GM10248 (cell line): ENCODE data around the gene LRRFIP1.
"Not testable (repeated sequence)": the region's sequence is repeated elsewhere in the genome, so short reads cannot be mapped to it uniquely, and the experiment has no call there.

Source experiments
- CTCF ChIA-PET: fragments of 300-600 bp; sonication (Branson Sonifier 250); formaldehyde crosslinking; extraction: SDS; loops from one replicate; lab custom pipeline; 2021; ENCODE audit warnings: antibody characterized with exemption; lab: Yijun Ruan, JAX
- POLR2A ChIA-PET: fragments of 350-650 bp; sonication (Branson Sonifier 250); formaldehyde crosslinking; extraction: SDS; loops from one replicate; lab custom pipeline; 2020; ENCODE audit warnings: antibody characterized with exemption; lab: Yijun Ruan, JAX
- DNase-seq: peaks from one replicate; pipeline ENCODE4 v3.0.0; 2012; ENCODE audit errors: extremely low spot score
- TF ChIP-seq, protein P1 (sequence below): IDR thresholded peaks from 2 replicates; pipeline ENCODE4 v1.5.1; 2012; ENCODE audit warnings: mild to moderate bottlenecking, low read depth; ENCODE audit errors: extremely low read depth, missing control alignments, control extremely low read depth

The LRRFIP1 gene

GRCh38 chr2:237744613-237745249, 117.3 kb downstream of the LRRFIP1 start:
- ChIA-PET CTCF (interaction anchor here (0.6 to 11.2 kb wide), 43 partner anchors 10 to 659 kb away, joined by 3 to 212 read pairs (median 5); partner anchors contain the start of gene COPS8), POLR2A (no interaction called here)
- peak; percentile 84 for DNase-seq
- TF ChIP-seq, protein P1, sequence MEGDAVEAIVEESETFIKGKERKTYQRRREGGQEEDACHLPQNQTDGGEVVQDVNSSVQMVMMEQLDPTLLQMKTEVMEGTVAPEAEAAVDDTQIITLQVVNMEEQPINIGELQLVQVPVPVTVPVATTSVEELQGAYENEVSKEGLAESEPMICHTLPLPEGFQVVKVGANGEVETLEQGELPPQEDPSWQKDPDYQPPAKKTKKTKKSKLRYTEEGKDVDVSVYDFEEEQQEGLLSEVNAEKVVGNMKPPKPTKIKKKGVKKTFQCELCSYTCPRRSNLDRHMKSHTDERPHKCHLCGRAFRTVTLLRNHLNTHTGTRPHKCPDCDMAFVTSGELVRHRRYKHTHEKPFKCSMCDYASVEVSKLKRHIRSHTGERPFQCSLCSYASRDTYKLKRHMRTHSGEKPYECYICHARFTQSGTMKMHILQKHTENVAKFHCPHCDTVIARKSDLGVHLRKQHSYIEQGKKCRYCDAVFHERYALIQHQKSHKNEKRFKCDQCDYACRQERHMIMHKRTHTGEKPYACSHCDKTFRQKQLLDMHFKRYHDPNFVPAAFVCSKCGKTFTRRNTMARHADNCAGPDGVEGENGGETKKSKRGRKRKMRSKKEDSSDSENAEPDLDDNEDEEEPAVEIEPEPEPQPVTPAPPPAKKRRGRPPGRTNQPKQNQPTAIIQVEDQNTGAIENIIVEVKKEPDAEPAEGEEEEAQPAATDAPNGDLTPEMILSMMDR, result peak; percentile 96

GRCh38 chr2:237745250-237745613, 117.8 kb downstream of the LRRFIP1 start:
- CTCF ChIA-PET, result interaction anchor here (0.6 to 11.2 kb wide), 43 partner anchors 9 to 659 kb away, joined by 3 to 212 read pairs (median 5); partner anchors contain the start of gene COPS8
- TF ChIP-seq, protein P1, result no peak
- POLR2A ChIA-PET, result no interaction called here
- no peak for DNase-seq

- TF ChIP-seq, protein P1, result no peak
- POLR2A ChIA-PET, result no interaction called here
- DNase-seq, result no peak
- CTCF ChIA-PET, result interaction anchor here (1.0 to 11.2 kb wide), 16 partner anchors 8 to 517 kb away, joined by 3 to 212 read pairs (median 10); no protein-coding TSS in a partner anchor
Measured at GRCh38 chr2:237746302-237747080, 119.1 kb downstream of the LRRFIP1 start.

DNA sequence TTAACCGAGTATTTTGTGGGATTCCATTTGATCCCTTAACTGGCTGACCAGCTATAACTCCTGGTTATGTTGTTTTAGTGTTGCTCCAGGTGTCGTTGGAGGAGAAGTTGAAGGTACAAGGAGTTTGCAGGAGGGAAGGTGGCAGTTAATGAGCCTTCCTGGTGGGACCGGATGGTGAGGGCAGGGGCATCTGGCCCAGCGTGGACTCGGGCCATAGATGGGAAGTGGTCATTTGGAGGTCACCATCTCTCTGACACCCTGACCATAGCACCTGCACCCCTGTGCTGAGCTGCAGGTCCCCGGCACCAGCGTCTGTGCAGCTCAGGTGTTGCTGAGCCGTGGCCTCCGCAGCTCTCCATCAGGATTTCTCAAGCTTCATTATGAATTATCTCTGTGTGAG, 119.8 kb downstream of the LRRFIP1 start:
- ChIA-PET POLR2A (no interaction called here), CTCF (interaction anchor here (1.0 to 11.2 kb wide), 10 partner anchors 14 to 516 kb away, joined by 3 to 212 read pairs (median 4); no protein-coding TSS in a partner anchor)
- TF ChIP-seq, protein P1, result no peak
- DNase-seq, result no peak

DNA sequence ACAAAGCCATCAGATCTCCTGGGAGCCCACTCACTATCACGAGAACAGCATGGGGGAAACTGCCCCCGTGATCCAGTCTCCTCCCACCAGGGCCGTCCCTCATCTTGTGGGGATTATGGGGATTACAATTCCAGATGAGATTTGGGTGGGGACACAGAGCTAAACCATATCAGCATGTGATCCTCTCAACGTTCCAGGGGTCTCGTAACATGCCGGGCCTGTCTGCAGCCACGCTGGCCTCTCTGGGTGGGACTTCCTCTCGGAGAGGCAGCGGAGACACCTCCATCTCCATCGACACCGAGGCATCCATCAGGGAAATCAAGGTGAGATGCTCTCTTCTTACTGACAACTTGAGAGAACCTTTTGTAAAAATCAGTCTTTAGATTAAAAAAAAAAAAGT, 121.6 kb downstream of the LRRFIP1 start:
- CTCF ChIA-PET, result interaction anchor here (7.6 to 11.2 kb wide), 2 partner anchors 19 to 77 kb away, joined by 113 to 212 read pairs; no protein-coding TSS in a partner anchor

GRCh38 chr2:237749961-237750360, 122.6 kb downstream of the LRRFIP1 start:
- CTCF ChIA-PET, result interaction anchor here (0.9 kb wide), 1 partner anchor 76 kb away, joined by 3 read pairs; no protein-coding TSS in a partner anchor
- TF ChIP-seq, protein P1, result no peak
- DNase-seq, result no peak
- POLR2A ChIA-PET, result interaction anchor here (0.7 kb wide), 1 partner anchor 1190 kb away, joined by 7 read pairs; no protein-coding TSS in a partner anchor

More for the DNA sequence above, 121.6 kb downstream of the LRRFIP1 start:
- no peak for DNase-seq
- POLR2A ChIA-PET, result no interaction called here
- TF ChIP-seq, protein P1, result no peak

DNA sequence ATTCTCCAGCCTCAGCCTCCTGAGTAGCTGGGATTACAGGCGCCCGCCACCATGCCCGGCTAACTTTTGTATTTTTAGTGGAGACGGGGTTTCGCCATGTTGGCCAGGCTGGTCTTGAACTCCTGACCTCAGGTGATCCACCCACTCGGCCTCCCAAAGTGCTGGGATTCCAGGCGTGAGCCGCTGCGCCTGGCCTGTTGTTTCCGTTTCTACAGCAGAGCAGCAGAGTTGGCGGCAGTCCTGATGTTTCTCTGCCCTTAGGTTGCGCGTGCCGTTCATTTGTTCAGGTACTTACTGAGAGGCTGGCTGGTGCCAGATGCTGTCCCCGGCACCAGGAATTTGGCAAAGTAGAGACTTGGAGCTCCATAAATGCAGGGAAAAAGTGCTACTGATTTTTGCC, 123.1 kb downstream of the LRRFIP1 start:
- ChIA-PET POLR2A (interaction anchor here (0.7 kb wide), 1 partner anchor 1191 kb away, joined by 7 read pairs; no protein-coding TSS in a partner anchor), CTCF (interaction anchor here (0.9 kb wide), 1 partner anchor 77 kb away, joined by 3 read pairs; no protein-coding TSS in a partner anchor)
- not testable (repeated sequence) for DNase-seq
